Mucosa of gallbladder (tissue), 1 donor: Measurements from ENCODE around the gene TMEM131L. TPM values are rescaled to one million over a fixed set of nuclear protein-coding genes. Genes with fewer than 3 reads are reported as not detected.

Source experiments
- DNase-seq: peaks from one replicate; pipeline ENCODE4 v3.0.0-alpha.2; 2020; ENCODE audit warnings: low spot score
- total RNA-seq: library from RNA; stranded (reverse); gene quantifications from one replicate; pipeline ENCODE4 v1.2.1, GENCODE V29; 2021
- donor health status: DM: no; HTN: no; CAD: no.

The TMEM131L gene
- total RNA-seq, 1 donor from 2014 or later = 11.7 TPM

DNA sequence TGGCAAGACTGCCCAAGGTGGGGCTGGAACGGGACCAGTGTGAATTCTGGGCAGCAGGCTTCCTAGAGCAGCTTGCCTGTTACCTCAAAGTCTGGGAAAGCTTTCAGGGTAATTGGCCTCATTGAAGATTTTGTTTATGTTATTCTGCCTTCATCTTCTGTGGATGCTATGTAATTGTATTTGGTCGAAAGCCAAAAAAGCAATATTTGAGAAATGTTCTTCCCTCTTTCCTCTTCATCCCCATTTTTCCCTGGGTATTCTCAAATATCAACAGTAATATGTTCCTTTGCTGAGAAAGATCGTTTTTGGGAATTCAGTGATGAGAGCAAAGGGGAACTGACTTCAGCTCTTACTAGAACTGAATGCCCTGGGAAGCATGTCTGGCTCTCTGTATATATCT is 12.9 kb downstream of the TMEM131L start:
- no peak for DNase-seq

DNA sequence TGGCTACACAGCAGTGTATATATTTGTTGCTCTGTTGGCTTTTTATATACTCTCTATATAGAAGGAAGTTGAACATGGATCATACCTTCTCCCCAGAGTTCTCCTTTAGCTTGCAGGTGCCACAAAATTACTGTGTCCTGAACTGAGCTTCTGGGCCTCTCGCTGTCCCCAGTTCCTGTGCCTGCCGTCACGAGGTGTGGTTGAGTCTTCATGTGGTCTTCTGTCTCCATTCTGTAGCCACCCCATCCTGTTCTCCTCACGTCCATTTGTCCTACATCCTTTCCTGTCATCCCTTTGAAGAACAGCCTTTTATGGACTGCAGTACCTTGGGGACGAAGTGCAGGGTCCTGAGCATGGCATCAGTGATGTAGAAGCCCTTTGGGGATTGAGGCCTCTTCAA is 14.5 kb downstream of the TMEM131L start:
- DNase-seq = no peak

DNA sequence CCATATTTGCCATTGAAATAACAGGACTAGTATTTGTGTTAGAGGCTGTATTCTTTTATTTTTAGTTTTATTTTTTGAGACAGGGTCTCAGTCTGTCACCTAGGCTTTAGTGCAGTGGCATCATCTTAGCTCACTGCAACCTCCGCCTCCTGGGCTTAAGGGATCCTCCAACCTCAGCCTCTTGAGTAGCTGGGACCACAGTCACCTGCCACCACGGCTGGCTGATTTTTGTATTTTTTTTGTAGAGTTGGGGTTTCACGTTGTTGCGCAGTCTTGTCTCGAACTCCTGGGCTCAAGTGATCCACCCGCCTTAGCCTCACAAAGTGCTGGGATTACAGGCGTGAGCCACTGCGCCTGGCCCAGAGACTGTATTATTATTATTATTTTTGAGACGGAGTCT is 15.3 kb downstream of the TMEM131L start:
- DNase-seq = no peak

DNA sequence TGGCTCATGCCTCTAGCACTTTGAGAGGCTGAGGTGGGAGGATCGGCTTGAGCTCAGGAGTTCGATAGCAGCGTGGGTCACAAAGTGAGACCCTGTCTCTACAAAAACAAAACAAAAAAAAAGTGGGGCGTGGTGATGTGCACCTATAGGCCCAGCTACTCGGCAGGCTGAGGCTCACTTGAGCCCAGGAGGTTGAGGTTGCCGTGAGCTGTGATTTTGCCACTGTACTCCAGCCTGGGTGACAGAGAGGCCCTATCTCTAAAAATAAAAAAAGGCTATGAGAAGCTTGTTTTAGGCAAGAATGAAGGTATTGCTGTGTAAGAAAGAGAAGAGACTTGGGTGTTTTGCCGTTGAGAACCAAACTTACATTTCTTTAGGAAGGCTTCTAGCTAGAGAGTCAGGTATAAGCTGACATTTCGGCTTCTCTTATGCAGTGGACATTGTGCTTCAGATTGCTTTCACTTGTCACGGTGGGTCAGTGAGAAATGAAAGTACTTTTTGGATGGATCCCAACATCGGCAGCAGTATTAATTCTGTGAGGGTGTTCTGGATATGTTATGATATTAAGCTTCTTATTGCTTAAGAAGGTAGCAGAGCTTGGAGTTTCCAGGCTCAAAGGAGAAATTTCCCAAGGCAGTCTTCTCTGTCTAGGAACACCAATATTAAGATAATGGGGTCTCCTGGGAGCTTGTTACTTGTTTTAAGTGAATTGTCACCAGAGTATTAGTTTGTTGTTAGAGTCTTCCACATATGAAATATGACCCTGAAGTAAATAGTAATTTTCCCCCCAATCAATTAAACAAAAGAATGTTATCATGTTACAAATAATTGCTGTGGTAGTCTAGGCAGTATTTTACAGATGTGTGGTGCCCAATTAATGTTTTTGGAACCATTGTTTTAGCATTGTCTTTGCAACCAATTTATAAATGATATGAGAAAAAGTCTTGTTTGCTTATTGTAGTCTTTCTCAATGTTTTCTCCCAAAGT is 17.6 kb downstream of the TMEM131L start:
- no peak for DNase-seq

DNA sequence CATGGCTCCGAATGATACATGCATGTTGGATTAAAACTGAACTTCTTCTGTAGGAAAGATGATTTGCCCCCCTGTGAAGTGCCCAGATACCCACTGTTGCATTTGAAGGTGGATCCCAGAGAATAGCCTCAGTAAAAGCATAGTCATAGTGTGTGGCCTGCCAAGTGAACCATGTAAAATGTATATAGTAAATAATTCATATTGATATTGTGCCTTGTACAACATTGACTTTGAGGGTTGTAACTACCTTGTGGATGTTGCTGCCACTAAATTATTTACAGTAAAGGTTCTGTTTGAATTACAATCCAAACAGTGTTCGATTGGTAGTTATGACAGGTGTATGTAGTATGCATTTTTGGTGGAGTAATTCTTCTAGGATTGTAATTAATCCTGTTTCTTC is 19.2 kb downstream of the TMEM131L start:
- no peak for DNase-seq

DNA sequence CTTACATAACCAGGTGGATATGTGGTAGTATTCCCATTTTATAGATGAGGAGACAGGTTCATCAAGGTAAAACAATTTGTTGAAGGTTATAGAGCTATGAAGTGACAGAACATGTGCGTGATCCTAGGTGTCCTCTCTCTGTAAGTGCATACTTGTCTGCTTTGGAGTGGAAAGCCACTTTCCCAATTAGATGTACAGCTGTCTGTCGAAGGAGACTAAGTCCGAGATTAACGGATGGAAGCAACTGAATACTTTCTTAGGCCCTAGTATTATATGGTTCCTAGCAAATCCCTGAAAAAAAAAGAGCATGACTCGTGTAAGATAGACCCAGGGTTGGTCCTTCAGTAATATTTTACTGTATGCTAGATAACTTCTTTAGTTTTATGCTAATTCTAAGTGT is 19.7 kb downstream of the TMEM131L start:
- DNase-seq = no peak

DNA sequence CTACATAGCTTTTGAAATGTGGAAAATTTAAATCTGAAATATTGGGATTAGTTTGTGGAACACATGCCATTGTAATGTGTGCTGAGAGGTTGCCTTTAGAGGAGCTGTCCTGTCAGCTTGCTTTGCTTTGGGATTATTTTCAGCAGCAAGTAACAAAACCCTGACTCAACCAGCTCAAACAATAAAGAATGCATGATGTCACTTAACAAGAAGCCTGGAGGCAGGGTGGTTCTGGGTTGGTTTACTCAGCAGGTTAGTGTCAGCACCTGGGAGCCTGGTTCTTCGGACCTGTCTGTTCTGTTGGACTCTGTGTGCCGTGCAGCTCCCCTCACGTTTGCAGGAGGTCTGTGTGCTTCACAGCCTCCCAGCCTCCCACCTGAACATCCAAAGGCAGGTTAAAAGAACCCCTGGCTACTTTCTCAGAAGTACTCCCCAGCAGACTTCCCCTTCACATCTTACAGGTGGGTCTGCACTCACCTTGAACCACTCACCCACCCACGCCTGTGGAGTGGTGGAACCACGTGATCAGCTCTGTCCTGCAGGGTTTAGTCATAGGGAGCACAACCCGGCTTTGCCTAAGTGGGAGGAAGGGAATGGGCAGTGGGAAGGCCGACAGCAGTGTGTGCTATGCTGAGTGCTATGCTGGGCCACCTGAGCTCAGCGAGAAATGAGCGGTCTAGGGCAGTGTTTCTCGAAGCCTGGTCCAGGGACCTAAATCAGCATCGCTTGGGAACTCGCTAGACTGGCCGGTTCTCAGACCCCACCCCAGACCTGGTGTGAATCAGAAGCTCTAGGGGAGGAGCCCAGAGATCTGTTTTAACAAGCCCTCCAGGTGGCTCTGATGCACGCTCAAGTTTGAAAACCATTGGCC is 20.4 kb downstream of the TMEM131L start:
- peak; percentile 38 for DNase-seq

DNA sequence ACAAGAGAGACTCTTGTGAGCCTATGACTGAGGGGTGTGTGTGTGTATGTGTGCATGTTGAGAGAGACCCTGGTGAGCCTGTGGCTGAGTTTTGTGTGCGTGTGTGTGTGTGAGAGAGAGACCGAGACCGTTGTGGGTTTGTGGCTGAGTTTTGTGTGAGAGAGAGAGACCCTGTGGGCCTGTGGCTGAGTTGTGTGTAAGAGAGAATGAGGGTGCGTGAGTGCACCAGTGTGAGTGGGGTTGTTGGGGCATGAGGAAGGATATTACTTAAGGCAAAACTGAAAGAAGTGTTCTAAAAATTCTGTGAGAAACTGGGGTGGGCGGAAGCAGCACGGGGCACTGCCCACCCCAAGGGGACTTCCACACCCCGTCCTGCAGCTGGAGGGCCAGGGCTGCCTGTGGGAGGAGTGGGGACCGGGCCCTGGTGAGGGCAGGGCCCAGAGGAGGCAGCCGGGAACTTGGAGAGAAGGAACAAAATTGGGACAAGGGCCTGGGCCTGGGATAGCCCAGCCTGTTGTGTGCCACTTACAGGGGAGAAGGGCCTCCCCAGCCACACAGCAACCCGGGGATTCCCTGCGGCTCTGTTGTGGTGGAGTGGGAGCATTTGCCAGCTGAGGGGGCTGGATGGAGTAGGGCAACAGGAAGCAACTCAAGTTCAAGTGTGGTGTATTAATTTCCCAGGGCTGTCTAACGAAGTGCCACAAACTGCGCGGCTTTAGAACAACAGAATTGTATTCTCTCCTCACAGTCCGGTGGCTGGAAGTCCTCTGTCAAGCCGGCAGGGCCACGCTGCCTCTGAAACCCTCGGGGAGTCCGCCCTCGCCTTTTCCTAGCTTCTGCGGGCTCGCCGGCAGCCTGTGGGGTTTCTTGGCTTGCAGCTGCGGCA is 22.1 kb downstream of the TMEM131L start:
- no peak for DNase-seq

DNA sequence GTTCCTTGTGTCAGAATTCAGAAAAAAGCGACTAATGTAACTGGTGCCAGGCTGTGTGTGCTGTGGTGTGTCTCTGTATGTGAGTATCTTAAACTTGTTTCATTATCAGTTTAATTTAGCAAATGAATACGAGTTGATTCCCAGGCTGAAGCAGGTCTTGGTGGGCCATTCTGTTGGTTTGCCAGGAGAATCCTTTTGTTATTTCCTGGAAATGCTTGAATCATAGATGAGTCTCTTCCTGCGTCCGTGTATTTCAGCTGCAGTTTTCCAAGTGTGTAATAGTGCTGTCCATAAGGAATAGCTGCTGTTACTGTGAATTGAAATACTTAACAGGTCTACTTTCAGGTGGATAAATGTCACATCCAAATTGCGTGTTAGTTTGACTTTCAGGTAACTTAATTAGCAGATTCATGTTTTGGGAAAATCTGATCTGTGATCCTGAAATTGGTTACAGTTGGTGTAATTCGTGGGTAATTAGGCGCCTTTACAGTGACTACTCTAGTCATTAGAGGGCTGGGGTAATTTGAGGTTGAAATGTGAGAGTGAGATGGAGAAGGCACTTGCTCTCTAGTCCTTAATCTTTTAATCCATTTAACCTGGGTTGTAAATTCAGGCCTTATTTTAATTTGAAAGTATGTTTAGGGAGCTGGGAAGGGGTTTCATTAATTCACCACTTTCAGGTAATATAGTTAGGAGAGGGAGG is 23.8 kb downstream of the TMEM131L start:
- no peak for DNase-seq

DNA sequence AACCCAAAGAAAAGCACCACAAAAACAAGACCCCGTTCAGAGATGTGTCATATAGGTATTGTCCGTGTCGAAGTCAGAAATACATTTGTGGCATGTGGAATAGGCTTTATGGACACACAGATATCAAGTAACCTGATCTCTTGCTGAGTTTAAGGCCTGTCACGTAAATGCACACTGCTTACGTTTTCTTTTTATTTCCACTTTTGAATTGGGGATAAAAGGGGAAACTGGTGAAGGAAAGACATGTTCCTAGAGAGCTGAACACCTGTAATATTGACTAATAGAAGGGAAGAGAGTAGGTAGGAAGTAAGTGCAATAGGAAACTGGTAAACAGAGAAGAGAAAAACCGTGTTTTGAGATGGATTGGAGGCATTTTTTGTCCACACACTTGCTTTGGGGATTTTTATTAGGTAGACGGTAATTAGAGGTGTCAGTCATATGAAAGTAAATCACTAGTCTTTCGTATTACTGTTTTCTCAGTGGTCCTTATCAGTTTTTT is 24.9 kb downstream of the TMEM131L start:
- DNase-seq = no peak

DNA sequence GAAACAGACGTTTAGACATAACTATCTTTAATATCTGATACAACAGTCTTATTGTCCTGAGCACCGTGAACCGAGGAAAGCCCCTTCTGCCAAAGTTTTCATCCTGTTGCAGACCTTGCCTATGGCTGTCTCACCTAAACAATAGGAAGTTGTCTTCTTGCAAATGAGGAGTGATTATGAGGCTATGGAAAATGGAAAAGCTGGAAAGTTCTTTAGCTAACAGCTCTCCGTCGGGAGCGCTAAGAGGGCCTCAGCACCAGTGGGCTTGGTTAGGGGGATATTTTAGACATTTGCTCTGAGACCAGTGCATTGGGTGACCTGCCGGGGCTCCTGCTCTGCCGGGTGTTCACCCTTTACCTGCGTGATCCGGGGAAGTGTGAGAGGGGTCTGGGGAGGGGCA is 28.4 kb downstream of the TMEM131L start:
- no peak for DNase-seq

DNA sequence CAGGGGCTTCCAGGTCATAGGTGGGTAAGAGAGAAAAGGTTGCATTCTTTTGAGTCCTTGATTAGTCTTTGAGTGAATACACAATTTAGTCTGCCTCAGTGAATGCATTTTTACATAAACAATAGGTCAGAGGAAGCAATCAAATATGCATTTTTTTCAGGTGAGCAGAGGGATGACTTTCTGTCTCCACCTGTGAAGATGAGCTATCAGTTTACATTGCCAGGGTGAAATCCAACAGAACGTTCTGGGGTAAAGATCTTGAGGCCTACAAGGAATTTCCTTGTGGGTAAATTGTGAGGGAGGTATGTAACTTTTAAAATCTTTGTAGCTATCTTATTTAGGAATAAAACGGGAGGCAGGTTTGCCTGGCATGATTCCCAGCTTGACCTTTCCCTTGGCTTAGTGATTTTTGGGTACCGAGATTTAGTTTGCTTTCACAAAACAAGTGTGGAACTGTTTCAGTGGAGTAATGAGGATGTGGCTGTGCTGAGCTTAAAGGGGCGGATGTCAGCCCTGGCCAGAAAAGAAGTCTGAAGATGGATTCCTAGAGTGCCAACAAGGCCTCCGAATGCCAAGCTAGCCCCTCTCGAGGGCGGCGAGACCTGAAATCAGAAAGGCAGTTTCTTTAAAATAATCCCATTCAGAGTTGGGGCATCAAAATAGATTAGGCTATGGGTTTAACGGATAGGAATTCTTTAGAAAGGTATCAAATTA is 29.5 kb downstream of the TMEM131L start:
- DNase-seq = no peak

DNA sequence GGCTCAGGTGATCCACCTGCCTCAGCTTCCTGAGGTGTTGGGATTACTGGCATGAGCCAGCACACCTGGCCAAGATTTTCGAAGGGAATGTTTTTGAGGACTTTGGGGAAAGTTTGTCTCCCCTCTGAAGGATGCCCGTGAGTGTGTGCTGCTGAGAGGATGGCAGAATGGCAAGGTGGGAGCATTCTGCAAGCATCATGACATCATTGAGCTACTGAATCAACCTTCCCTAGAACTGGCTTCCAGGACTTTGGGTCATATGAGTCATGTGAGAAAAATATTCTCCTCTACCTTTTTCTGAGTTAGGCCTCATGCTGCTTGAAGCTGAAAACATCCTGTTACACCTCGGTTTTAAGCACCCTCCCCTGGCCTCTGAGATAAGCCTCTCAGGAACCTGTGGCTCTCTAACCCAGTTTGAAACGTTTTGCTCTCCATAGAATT is 31.0 kb downstream of the TMEM131L start:
- DNase-seq = no peak

DNA sequence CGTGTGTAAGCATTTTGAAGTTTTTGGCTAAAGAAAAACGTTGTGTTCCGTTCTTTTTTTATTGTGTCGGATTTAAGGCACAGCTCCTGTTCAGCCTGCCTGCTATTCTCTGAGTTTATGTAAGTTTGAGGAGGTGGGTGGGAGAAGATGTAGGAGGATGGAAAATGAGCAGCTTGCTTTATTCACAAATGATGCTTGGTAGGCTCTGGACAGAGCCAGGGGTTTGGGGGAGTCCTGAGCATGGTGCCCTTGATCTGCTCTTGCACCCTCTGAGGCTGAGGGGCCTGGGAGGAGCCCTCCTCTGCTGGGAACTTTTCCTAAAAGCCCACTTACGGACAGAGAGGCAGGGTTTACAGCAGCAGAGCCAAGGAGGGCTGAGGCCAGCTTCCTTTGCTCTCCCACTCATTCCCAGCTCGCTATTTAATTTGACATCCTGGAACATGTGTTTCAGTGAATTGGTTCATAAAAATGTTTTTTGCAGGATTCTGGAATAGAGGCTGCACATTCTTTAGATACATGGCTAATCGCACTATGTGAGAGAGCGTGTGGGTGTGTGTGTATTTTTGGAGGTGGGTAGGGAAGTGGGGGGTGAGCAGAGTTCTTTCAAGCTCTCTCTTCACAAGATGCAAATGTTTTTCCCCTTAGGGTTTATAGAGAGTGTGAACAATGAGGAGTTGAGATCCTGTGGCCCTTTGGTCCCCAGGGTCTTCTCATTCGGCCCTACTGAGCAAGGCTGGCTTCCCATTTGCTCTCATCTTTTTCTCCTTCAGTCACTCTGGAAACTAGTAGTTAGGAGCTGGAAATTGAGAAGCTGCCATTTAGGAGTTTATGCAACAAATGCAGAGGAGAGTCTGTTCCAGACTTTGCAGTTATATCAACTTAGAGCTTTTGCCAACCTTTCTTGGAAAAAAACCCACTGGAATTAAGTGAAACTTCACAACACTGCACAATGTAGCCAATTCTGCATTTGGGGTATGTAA is 32.1 kb downstream of the TMEM131L start:
- DNase-seq = no peak

DNA sequence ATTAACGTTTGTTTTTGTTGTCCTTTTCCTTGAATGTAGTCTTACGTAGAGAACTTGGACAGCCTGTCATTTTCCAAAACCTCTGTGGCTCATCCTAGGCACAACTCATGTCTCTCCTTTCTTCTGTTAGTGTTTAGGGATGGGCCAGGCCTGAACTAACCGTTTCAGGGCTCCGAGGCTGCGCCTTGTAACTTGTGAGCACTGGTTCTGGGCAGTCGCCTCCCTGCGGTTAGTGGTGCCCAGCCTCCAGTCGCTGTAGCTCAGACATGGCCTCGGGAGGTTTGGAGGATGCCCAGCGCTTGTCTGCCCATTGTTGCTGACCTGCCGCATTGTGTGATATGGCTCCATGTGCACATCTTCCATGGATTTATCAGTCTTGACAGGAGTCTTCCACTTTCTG is 32.8 kb downstream of the TMEM131L start:
- DNase-seq = no peak

DNA sequence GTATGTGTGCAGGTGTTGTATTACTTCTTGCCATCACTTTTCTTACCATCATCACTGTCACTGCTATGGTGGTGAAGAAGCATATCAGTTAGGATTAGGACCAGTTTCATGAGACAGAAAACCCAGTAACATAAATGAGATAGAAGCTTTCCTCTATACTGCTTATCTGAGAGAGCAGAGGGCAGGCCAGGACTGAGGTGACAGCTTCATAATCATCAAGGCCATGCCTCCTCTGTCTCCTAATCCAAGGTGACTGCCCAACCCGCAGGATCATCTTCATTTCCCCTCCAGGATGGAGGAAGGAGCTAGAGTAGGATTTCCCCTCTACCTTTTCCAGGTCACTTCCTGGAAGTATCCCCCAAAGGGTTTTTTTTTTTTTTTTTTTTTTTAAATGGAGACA is 35.4 kb downstream of the TMEM131L start:
- no peak for DNase-seq

DNA sequence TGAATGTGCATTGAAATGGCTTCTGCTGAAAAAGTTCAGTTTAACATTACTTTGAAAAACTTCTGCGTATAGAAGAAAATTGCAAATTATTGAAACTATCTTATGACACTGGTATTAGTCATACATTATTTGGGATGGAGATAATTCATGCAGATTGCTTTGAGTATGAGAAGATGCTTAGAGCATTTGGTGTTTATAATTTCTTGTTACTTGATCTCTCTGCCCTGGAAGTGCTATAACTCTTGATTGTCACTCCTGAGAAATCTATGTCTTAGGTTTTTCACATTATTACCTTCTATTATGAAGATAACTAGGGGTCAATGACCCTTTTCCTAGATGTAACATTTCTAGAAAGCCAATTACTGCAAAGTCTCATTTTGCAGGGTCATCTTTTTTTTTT is 36.4 kb downstream of the TMEM131L start:
- no peak for DNase-seq

DNA sequence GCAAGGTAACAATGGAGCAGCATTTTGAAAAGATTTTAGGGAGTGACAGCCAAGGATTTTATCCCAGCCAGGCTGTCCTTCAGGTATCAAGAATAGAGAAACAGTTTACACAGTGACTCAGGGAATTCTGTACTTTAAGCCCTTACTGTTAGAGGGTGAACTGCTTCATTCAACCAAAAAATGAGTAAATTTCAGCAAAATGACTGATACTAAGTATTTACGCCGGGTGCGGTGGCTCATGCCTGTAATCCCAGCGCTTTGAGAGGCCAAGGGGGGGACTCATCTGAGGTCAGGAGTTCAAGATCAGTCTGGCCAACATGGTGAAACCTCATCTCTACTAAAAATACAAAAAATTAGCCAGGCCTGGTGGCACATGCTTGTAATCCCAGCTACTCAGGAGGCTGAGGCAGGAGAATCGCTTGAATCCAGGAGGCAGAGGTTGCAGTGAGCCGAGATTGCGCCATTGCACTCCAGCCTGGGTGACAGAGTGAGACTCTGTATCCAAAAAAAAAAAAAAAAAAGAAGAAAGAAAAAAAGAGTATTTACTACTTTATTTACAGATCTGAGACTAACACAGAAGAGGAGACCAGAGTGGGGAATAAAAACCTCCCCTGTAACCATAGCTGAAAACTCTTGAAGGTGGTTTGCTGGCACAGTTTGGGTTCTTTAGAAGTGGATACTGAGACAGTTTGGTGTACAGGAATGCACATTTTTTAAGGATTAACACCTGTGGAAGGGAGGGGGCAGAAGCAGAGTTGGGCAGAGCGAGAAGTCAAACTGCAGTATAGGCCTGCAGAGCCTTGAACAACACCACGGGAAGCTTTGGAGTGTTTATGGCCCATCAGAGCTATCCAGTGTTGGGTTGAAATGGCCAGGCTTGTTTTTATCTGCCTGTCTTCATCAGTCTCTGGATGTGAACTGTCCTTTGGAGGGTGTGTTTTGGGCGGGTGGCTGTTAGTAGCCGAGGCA is 40.5 kb downstream of the TMEM131L start:
- no peak for DNase-seq
